Ramos (cell line): ENCODE measurements around the gene BCAN.

ENCODE experiments used
- in situ Hi-C: fragments of 300-500 bp; cut with MboI; formaldehyde crosslinking; loops from one replicate; pipeline ENCODE4 v1.14.3; 2022; ENCODE audit warnings: low sequenced_read_pairs; ENCODE audit not compliant: unreplicated experiment

Gene BCAN

DNA sequence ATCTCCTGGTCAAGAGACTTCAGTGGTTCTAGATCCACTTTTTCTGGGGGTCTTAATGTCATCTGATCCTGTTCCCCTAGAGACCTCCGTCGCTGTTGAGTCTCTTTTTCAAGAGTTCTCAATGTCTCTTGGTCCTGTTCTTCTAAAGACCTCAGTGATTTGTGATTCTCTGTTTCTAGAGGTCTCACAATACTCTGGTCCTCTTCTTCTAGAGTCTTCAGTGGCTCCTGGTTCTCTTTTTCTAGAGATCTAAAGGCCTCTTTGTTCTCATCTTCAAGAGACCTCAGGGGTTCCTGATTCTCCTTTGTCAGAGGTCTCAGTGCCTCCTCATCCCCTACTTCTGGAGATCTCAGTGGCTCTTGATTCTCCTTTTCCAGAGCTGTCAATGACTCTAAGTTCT, 29.9 kb downstream of the BCAN start:
- in situ Hi-C loops: no loop called here

DNA sequence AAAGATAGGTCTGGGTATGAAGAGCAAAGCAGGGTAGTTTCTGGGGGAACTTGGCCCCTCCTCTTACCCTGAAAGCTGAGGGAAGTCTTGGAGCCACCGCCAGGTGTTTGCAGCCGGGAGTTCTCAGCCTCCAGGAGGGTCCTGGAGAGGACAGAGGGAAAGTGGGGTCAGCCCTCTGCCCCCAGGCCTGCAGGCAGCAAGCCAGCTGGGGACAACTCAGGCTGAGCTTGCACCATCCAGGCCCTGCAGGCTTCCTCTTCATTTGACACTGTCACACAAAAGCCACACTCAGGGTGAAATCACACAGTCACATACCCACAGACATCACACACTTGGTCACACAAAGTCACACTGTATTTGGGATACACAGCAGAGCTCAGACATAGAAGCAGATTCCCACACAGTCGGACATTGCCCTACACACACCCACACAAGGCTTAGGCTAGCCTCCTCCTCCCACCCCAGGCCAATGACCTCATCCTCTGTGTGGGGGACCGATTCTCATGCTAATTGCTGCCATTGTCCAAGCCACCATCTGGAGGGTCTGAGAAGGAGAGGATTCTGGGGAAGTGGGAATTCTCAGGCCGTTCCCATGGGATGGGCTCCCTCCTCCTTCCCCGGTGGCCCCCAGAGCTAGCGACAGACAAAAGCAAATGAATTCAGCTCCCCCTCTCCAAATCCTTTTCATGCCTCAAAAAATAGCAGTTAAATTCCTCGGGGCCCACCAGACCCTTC, 31.6 kb downstream of the BCAN start:
- in situ Hi-C loops: no loop called here

DNA sequence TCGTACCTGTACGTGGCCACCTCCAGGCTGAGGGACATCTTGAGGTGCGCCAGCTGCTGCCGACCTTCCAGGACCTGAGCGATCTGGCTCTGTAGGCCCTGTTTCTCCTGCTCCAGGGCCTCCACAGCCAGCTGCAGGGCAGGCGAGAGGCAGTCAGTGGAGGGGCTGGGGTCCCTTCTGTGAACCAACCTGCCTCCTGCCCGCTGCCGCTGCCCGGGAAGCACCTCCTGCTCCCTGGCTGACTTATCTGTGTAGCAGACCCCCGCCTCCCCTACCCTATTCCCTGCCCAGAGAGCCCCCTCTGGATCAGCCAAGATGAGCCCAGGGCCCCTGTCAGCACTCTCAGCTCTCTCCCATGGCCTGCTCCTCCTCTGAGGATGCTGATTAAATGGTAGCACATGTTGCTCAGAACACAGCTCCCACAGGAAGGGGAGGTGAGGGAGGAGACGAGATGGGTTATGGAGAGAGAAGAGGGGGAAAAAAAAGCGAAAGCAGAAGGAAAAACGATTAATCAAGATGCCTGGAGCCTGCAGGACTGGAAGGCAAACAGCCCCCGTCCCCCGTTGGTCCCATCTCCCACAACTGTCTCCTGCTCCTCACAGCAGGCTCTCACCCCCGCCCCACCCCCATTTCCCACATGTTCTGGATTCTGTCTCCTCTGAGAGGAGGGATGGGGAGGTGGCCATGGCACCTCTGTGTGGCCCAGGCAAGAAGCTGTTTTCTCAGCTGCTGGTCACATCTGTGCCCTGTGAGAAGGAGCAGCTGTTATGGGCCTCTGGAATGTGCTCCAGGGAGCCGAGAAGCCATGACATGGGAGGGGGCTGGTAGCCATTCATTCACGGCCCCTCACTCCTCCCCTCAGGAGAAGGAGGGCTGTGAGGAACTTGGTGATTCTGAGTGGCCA, 33.5 kb downstream of the BCAN start:
- in situ Hi-C loops: no loop called here

DNA sequence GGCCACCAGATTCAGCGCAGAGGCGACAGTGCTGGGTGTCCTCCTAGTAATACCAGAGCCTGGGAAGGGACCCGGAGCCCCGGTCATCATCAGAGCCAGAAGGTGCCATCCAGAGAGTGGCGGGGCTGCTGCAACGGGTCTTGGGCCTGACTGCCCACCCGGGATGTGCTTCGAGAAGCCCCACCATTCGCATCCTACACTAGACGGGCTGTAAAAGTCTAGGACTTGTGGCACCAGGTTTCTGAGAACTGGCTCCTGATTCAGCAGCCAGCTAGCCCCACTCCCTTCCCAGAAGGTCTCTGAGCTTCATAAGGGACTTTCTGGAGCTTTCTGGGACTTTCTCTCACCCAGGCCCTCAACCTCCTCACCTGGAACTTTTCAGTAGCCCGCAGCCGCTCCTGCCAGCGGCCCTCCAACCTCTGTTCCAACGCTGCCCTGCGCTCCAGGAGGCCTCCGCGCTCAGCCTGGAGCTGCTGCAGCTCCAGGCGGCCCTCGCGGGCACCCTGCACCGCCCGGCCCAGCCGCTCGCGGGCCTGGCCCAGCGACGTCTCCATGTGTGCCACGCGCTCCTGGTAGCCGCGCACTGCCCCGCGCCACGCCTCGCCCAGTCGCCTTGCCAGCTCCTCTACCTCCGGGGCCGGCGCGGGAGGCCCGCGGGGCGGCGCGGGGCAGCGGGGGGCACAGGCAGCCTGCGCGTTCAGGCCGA, 34.4 kb downstream of the BCAN start:
- in situ Hi-C loops: no loop called here

DNA sequence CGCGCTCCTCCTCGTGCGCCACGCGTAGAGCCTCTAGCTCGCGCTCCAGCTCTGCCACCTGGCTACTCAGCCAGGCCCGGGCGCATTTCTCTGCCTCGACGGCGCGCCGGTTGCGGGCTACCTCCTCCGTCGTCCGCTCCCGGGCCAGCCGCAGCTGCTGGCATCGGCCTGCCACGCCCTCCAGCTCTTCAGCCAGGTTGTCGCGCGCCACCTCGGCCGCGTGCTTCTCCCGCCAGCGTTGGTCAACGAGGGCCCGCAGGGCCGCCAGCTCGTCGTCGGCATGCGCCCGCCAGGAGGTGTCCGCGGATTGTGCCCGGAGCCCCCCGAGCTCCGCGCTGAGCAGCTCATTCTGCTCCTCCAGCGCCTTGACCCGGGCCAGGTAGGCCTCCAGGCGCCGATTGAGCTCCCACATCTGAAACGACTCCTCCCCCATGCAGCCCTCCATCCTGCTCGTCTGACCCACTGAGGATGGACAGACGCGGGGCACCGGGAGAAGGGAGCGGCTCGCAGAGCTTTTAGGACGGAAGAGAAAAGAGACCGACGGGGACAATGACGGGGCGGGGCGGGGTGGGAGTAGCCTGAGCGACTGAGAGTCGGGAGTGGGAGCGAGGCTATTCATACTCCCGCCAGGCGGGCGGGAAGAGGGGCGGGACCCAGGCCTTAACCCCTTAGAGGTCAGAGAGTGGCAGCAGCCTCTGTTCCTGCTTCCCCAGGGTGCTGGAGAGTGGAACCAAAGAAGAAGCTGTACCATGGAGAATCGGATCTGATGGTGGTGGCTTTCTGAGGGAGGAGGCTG, 35.1 kb downstream of the BCAN start, which contains the start of gene NES:
TSS of gene NES (minus strand) at position 588 of the 796 bp plus-strand sequence. CDS start at position 445, 143 bp downstream.
- in situ Hi-C loops: no loop called here

DNA sequence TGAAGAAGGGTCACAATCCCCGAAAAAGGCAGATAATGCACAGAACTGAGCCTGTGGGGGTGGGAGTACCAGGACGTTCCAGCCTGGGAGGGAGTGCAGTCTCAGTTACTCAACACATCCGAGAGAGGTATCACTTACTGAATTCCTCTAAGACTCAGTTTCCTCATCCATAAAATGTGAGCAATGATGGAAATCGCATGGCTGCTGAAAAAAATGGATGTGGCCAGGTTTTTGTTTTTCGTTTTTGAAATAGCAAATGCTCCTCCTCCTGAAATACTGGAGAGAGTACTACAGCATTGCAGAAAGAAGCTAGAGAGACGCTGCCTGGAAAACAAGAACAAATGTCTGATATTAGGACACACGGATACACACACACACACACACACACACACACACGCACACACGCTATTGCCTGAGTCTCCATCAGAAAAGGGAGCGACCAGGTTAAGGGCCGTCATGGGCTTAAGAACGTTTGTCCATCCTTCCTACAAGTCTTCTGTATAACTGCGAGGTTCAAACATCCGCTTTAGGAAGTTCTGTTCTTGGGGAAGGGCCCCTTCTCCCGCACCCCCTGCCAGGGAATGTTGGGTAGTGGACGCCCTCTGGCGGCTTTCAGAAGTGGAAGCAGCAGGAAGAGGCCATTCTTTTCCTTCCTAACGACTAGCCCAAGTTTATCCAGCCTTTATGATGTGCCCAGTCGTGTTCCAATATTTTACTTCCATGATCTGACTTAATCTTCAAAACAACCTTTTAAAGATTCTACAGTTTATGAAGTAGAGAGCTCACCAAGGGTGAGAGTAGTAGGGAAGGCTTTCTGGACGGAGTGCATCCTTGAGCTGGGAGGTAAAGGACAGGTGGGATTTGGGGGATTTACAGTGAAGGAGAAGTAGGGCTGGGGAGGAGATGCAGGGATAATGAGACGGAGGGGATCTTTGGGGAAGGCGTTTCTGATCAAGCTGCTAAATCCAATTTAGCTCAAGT, 36.0 kb downstream of the BCAN start:
- in situ Hi-C loops: no loop called here

DNA sequence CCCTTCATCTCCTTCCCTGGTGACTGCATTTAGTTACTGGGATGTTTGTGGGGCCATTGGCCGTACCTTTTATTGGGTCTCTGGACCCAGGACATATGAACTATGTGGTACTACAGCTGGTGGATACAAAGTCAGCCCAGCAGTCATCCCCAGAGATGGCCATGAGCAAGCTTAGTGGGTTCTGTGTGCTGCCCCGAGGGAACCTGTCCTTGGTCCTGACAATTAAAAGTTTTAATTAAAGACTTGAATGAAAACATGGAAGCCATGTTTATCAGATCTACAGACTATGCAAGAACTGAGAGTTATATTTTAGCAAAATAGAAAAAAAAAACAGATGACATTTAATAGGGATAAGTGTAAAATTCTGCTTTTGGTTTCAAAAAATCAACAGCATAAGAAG, 38.1 kb downstream of the BCAN start:
- in situ Hi-C loops: no loop called here

DNA sequence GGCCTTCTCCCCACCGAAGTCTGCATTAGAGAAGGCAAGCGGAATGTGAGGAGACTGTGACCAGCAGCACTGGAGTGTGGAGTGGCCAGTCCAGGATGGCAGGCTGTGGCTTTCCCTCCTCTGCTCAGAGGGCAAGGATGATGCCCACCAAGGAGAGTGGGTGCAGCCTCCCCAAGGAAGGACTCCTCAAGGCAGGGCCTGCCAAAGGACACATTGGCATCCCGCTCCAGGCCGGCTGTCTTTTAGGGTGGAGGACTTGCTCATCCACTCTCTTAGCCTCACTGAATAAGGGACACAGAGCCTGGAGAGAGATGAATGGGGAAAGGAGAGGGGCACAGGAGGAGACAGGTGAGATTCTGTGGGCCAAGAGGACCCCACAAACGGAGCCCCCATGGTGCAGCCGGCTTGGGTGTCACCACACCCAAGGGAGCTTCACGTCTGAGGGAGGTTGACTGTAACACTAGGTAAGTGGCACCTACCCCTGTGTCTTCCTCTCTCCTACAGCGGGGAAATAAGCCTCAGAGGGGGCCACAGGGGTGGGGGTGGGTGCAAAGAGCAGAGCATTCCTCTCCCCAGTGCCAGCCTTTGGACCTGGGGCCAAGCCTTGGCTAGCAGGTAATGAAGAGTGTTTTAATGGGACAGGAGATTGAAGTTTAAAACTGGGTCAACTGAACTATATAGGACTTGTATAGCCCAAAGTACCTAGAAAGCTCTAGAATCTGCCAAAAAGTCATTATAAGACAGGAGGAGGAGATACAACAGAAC, 39.5 kb downstream of the BCAN start:
- in situ Hi-C loops: no loop called here

DNA sequence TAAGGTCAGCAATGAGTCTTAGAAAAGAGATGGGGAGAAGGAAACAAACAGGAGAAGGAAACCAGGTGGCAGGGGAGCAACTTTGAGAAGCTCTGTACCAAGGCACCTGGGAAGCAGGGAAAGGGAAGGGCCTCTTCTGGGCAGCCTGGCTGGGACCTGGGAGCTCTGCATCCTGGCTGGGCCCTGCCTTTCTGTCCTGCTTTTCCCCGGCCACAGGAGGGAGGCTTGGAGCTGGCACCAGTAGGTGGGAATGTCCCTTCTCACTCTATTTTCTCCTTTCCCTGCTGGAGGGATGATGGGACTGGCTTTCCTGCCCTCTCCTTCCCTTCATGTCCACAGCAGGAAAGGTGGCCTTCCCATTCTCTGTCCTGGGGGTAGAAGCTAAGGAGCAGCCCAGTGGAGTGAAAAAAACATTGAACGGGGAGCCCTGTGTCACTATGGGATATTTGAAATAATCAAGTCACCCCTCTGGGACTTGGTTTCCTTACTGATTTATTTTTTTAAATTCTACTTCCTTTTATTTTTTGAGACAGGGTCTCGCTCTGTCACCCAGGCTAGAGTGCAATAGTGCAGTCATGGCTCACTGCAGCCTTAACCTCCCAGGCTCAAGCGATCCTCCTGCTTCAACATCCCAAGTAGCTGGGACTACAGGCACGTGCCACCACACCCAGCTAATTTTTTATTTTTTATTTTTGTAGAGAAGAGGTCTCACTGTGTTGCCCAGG, 40.4 kb downstream of the BCAN start:
- in situ Hi-C loops: no loop called here

DNA sequence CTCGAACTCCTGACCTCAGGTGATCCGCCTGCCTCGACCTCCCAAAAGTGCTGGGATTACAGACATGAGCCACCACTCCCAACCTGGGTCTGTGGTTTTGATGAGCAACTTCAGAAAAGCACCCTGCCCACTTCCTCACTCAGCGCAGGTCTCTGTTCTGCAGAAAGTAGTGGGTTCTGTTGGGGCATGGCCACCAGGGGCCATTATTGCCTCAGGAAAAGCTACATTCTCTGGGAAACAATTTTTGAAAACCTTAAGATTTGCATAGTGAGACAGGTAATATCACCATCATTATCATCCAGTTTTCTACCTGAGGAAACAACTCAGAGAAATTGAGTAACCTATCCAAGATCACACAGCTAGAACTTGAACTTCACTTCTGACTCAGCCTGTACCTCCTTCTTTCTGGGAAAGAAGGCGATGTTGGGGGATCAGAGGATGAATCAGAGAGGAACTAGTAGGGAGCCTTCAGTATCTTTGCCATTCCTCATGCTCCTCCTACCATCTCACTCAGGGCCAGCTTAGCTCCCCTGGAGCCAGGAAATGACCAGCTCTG, 42.4 kb downstream of the BCAN start:
- in situ Hi-C loops: no loop called here

DNA sequence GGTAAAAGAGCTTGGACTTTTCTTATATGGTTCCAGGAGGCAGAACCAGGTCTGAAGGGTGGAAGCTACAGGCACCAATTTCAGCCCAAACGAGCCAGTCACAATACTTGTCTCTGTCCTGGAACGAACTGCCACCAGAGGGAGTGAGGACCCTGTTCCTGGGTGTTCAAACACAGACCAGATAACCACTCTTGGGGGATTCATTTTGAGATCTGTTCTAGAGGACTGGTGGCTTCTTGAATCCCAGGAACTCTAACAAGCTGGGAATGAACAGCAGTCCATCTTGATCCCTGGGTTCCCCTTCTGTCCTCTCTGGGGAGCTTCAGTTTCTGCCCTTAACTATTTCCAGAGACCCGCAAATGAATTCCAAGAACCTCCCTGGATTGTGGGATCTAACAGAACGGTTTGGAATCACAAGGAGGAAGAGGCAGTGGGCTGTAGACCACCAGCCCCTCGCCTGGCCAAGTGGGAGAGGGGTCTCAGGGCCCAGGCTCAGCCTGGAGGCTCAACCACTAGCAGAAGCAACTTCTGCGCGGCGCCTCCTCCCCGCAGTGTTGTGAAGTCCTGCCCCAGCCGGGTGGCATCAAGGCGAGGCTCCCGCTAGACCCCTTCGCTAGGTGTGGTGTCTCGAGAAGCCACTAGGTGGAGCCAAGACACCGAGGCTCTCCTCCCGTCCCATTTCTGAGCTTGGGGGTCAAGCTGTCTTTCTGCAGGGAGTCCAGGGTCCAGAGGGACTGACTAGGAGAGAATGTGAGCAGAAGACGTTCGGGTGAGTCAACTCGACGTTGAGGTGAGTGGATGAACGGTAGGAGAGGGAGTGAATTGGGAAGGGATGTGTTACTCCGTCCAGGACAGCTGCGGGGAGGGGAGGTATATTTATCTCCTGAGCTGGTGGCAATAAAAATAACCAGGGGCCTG, 47.4 kb downstream of the BCAN start:
- in situ Hi-C loops: loop anchor here (5.0 kb wide), 1 partner anchor 173 kb away; the partner anchor contains the start of gene NTRK1

DNA sequence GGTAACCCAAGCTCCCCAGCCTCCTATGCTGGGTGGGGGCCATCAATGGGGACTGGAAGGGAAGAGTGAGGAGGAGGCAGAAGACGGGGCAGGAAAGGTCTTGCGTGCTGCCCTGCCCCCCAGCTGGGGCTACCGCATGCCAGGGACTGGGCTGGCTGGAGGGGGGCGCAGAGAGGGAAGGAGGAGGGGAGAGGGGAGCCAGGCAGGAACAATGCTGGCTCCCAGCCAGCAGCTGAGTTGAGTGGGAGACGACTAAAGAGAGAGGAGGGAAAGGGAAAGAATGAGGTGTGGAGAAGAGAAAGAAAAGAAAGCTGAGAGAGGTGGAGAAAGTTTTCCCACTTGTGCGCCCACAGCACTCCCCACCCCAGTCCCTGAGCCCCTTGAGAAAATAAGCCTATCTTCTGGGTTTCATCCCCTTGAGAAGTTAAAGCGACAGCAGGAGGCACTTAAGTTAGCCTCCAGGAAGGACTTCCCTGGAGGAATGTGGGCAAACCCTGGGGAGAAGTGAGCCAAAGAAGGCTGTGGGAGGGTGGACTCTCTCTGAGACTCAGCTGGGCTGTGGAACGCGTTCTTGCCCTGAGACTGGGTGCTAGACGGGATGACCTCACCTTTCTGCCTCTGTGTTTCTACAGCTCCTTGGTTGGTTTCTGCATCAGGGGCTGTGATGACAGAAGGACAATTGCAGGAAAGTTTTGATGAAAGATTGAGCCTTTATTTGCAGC, 48.2 kb downstream of the BCAN start:
- in situ Hi-C loops: loop anchor here (5.0 kb wide), 1 partner anchor 172 kb away; the partner anchor contains the start of gene NTRK1

DNA sequence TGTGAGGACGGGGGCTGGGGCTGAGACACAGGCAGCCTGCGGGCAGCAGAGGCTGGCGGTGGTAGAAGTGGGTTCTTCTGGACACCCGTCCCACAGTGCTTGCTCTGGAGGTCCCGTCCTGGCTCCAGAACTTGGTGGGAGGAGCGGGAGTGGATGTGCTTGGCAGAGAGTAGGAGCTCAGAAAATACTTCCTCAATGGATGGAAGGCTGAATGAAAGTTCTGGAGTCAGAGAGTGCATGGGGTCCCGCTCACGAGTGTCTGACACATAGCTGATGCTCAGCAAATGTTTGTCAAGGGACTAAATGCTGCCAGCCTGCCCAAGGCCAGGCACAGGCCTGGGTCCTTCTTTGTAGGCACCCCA, 48.7 kb downstream of the BCAN start:
- in situ Hi-C loops: no loop called here

DNA sequence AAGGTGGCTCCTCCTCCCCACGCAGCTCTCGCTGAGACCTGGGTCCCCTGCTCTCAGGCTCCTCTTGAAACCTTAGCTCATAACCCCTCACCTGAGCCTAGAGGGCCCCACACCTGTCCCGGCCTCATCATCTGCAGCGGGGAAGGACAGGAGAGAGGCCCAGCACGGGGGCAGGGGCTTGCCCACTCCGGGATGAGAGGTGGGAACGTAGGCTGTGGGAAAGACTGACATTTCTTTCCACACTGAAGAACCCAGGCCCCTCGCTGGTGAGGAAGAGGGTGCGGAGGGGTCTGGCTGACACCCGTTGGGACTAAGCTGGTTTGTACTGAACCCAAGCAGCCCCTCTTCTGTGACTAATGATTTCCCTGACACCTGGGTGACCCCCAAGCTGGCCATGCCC, 49.3 kb downstream of the BCAN start:
- in situ Hi-C loops: no loop called here

DNA sequence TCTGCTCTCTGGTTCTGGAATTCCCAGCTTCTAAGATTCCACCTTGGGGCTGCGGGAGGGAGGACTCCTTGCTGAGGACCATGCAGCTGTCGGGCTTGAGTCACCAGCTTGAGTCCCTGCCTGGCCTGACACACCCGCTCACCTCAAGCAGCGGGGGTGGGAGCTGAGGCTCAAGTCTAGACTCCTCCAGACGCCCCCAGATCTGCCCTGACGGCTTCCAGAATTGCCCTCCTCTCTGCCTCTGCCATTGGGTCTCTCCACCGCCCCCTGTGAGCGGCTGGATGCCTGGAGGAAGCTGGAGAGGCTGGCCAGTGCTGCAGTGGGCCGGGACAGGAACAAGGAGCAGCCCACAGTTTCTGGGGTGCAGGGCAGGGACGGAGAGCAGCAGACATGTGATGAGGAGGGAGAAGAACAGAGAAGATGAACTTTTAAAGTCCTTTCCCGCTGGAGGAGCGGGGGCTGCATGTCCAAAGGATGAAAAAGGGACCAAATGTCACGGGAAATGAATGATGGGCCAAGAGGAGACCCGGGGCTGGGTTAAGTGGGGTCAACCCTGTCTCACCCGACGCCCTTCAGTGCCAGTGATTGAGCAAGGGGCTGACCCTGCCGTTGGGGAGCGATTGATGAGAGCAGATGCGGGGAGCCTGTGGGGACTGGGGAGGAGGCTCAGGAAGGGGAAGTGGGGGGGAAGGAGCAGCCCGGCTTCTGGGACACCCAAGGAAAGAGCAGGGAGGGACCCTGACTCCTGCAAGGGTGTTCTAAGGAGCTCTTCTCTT, 49.9 kb downstream of the BCAN start:
- in situ Hi-C loops: no loop called here
